ENCODE data around the gene XYLT1.

The XYLT1 gene

DNA sequence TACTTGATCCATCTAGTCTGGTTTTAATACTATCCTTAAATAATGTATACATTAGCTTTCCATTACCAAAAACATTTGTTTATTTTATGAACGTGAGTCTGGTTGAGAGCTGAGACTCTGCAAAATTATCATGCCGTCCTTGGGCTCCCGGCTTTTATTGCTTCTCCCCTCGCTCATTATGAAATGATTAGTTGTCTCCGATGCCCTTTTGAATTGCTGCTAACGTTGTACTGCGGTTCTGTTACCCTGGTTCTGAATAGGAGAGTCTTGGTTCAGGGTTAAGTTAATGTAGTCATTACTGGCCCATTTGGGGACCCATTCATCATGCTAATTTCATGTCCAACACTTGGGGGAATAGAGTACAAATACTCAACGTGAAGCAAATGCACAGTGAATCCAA is 12.8 kb downstream of the XYLT1 start:
- DNase-seq: no peak

DNA sequence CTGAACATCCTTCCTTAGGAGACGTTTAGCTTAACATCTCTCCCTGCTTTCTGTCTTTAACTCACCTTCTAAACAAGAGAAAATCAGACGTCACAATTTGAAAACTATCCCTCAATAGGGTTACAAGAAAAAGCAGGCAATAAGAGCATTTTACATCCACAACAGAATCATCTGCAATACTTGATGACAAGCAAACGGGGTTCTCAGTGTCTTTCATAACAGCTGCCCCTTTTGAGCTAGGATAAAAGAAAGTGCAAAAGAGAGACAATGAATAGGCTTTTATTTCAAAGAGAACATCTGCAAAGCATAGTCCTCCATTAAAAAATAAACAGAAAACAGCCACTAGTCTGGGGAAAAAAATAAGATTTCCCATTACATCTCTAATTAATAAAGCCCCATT is 13.2 kb downstream of the XYLT1 start:
- no peak for DNase-seq

DNA sequence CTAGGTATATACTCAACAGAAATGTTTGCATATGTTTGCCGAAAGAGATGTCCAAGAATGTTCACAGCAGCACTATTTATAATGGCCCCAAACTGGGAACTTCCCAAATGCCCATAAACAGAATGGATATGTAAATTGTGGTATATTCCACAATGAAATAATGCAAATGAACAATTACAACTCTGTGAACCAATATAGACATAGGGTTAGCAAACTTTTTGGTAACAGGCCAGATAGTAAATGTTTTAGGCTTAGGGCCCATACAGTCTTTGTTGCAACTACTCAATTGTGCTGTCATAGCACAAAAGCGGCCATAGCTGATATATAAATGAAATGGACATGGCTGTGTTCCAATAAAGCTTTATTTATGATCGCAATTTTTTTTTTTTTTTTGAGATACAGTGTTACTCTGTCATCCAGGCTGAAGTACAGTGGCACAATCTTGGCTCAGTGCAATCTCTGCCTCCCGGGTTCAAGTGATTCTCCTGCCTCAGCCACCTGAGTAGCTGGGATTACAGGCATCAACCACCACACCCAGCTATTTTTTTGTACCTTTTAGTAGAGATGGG is 16.5 kb downstream of the XYLT1 start:
- no peak for DNase-seq

DNA sequence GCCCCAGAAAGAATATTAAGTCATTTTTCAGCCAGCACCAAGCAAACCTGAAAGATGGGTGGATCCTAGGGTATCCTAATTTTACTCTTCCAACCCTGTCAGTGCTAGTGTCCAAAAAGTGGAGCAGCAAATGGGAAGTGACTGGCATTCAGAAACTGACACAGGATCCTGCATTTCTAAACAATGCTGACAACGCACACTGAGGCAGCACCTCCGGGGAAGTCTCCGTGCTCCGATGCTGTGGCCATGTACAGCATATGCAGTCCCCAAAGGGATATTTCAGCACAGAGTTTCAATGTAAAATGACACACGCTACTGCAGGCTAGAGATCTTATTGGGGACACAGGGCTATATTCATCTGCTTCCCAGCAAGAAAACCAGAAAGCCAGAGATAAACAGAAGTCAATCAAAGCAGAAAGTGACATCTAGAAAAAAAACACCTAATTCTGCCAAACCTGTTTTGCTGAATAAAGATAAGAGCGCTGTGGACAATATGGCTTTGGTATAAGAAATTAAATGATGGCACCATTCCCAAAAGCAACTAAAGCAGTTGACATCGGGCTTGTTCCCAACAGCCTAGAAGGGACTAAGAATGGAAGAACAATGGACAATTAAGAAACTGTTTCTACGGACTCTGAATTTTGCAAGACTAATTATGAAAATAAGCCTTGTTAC is 17.3 kb downstream of the XYLT1 start:
- no peak for DNase-seq

DNA sequence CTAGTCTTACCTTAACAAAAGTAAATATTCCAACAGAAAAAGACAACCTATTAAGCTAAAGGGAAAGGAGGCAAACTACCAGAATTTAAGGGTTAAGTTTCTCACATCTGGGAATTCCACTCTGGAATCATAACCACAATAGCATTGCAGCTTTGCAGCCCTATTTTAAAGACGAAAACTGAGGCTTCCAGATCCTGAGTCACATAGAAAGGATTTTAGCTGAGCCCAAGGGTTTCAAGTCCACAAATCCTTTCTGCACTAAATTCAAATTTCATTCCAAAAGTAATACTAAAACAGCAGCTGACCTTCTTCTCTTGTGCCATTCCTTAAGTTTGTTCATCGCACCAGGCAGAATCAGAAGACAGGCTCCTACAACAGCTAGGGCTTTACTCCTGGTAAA is 17.8 kb downstream of the XYLT1 start:
- DNase-seq: no peak

DNA sequence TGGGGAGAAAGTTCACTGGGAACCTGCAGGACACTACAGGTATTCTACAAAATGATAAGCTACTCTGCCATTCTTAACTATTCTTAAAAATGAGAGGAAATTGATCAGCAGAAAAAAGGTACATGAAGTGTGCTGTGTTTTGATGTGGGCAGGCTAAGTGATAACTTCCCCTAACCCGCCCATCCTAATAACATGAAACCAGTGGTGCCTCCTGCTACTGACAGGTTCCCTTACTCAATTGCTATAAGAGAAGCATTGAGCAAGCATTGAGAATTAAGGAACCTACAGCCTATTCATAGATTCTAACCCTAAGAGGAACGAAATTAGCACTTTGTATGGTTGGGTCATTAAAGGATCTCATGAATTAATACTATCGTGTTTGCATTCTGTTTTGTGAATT is 18.9 kb downstream of the XYLT1 start:
- DNase-seq: no peak

DNA sequence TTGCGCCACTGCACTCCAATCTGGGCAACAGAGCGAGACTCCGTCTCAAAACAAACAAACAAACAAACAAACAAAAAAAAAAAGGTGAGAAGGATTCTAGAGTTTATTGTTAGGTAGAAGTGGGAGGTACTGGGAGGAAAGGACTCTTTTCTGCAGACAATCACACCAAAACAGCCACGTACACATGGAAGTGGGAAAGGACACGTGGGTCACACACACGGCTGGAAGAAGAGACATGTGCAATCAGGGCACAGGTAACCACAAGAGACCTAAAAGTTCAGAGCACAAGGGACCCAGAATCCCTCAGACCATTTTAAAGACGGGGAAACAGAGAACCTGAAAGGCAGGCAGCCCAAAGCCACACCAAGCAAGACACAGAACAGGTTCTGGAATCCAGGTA is 20.5 kb downstream of the XYLT1 start:
- DNase-seq: no peak

DNA sequence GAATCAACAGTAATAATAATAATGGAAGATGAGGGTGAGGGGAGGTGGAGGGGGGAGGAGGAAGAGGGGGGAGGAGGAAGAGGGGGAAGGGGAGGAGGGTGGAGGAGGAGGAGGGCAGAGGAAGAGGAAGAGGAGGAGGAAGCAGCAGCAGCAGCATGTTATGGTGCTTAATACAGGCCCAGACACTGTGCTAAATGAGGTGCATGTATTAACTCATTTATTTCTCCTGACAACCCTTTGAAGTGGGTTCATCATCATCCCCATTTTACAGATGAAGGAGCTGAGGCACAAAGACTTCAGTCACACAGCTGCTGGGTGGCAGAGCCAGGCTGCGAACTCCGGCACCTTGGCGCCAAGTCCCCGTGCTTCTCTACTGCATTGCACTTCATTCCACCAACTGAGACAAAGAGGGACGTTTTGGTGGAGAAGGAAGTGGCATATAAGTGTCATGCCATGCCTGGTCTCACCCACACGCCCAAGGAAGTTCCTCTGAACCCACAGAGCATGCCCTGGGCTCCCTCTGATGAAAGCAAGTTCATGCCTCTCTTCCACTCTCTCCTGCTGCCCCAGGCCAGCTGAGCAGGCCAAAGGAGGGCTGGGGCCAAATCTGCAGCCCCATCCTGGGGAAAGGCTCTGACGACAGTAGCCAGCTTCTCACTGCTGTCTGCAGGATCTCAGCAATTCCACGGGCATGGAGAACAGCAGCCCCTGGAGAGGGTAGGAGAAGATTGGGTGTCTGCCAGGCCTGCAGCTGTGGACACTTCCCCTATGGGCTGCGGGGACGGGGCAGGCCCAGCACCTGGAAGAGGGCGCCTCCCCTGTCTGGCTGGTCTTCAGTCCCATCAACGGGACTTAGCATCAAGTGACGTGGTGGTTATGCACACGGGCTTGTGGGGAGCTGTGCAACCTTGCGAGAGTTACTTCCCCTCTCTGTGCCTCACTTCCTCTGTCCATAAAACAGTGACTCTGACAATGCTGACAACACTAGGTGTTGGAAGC is 21.8 kb downstream of the XYLT1 start:
- peak; percentile 12 for DNase-seq

DNA sequence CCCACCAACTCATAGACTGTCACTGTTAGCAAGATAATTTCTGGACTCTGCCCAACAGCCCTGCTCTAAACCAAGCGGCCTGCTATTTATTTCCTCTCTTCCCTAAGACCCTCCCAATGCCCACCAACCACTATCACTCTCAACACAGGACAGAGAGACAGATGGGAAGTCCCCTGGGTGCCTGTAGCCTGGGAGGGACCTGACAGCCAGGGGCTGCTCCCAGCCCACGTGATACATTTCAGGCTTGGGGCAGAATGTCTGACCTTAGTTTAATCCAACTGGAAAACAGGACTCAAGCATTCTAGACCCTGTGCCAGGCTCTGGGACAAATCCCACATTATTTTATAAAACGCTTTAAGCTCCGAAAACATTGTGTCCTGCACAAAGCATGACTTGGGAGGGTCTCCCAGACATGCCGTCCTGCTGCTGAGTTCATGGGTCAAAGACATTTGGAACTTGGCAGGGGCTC is 23.6 kb downstream of the XYLT1 start:
- no peak for DNase-seq

DNA sequence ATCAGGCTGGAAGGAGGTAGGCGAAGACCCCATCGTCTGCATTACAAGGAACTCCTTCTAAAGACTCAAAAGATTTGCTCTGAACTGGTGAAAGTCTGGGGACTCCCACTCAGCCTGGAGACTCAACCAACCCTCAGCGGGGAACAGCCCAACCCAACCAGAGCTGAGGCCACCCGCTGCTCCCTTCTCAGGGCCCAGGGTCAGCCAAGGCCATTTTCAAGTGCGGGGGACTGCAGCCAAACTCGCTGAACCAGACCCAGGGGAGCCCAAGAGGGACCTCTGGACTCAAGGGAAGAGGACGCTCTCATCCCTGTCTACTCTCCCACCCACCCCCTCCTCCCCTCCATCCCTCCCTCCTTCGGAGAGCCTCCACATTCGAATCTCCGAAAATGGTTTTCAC is 24.1 kb downstream of the XYLT1 start:
- DNase-seq: no peak

DNA sequence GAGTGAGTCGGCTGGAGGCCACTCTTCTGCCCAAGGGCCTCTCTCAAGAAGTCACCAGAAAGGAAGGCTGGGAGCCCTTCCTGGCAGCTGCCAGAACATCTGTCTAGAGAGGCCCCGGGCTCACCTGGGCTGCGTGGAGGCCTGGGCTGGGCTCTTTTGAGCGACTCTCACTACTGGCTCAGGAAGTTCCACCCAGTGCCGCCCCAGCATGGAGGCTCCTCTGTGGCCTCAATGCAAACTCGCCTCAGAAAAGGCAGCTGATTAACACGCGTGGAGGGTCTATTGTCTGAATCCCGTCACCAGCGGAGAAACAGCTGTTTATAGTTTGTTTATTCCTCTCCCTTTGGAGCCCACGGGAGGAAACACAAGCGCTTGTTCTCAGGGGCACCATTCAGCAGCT is 25.3 kb downstream of the XYLT1 start:
- DNase-seq: no peak

DNA sequence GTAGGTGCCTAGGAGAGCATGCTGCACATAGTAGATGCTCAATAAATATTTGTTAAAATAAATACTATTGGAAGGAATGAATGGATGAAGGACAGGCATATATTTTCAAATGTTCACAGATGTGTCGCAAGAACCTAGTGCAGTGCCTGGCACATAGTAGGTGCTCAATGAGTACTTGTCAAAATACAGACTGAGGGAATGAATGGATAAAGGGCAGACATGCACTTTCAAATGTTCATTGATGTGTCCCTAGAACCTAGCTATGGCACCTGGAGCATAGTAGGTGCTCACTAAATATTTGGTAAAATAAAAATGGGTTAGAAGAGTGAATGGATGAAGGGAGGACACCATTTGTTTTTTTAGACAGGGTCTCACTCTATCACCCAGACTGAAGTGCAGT is 26.1 kb downstream of the XYLT1 start:
- no peak for DNase-seq

DNA sequence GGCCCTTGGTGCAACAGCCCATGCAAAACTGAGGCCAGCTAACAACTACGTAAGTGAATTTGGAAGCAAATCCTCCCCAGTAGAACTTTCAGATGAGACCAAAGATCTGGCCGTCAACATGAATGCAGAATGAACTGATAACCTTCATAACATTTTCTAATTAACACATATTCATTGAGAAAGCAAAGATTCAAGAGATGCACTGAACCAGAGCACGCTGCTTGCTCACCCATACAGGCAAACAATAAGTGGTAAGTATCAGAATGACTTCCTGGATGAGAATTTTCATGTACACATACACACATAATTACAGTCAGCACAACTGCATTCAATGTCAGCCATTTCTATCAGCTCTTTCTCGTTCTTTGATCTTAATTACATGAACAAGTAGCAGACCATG is 30.6 kb downstream of the XYLT1 start:
- DNase-seq: no peak

DNA sequence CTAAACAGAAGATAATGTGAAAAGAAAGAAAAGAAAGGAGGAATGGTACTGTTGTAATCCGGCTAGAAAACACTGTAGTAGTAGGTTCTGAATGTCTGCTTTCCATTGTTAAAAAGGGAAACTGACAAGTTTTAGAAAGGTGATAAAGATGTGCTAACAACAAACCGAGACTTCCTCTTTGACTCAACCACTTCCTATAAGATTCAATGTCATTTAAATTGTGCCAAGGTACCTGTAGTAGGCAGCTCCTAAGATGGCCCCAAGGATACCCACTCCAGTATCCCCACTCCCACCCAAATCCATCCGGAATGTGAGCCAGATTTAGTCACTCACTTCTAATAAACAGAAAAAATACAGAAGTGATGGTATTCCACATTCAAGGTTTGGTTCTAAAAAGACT is 31.2 kb downstream of the XYLT1 start:
- DNase-seq: no peak

DNA sequence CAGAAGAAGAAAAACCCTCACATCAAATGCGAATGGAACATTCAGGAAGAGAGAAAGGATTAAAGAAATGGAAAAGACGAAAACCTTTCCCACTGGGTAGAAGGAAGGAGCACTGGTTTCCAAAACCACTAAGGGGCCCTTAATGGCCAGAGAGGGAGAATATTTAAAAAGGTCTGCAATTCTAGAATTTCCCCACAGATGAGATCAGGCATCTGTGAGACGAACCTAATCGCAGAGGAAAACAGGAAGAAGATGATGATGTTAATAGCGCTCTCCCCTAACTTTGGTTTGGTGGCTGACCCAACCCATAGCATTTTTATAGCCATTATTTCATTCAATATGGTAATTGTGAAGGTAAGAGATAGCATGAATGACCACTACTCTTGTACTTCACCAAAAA is 32.8 kb downstream of the XYLT1 start:
- no peak for DNase-seq

DNA sequence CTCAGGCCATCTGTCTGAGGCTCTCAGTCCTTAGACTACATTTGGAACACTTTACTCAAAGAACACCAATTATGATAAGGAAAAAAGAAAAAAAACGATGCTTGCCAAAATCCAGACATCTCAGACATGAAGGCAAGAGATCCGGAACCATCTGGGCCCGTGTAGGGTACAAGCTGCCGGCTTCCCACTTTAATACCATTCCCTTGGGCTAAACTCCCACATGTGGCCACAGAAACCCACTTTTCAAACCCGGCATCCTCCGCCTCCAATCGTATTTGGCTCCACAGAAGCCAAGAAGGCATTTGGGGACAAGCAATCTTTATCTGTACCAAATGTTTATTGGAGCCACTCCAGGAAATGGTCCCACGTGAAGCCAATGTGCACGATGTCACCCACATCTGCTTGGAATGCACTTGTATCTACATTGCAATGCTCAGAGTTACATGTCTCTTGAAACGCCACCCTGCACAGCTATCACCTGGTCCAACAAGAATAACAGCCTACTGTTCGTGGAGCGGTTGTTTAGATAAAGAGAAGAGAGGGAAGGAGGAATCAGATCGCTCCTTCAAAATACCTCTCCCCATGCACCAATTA is 33.5 kb downstream of the XYLT1 start:
- DNase-seq: no peak

DNA sequence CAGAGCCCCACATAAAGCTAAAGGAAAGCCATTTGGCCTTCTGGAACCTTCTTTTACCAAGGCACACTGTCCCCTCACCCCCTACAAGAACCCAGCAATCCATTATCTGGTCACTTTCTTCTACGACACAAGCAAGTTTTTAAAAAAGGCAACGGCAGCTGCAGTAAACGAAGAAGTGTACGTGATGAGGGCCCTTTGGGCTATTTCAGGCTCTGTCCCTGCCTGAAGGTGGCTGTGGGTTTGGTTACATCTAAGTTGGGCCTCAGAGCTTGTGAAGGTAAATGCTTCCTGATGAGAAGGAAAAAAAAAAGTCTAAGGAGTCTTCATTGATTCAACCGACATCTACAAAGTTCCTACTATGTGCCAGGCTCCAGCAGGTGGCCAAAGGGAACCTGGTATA is 35.4 kb downstream of the XYLT1 start:
- DNase-seq: no peak

DNA sequence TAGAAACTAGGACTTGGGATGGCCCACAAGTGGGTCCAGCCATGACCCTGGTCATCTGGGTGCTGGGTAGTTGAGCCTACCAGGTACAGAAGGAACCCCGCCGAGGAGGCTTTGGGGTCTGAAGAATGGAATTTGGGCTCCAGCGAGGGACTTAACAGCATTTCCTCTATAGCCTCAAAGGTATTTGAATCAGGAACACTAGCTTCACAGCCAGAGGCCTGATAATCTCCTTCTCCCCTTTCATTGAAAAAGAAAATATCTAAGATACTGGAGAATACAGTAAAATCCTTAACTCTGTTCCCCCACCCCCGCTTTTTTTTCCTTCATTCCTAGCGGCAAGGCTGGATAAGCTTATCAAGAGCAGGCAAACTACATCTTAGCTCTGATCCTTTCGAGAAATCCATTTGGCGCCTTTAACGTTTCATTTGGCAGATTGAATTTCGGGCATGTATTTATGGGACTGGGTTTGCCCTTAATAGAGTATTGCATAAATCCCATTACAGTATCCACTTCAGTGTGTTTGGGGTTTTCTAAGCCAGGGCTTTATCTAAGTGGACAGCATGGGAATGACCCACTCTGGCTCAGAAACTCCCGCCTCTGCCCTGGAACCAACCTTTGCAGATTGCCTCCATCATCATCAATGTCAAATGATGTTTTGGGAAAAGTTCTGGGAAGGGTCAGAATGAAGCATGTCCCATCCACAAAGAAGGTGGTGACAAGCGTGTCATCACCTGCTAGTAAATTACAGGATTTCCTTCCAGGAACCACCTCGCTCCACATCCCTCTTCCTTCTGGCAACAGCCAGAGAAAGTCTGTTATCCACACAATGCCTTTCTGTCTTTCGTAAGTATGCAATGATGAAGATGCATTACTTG is 36.9 kb downstream of the XYLT1 start:
- no peak for DNase-seq

DNA sequence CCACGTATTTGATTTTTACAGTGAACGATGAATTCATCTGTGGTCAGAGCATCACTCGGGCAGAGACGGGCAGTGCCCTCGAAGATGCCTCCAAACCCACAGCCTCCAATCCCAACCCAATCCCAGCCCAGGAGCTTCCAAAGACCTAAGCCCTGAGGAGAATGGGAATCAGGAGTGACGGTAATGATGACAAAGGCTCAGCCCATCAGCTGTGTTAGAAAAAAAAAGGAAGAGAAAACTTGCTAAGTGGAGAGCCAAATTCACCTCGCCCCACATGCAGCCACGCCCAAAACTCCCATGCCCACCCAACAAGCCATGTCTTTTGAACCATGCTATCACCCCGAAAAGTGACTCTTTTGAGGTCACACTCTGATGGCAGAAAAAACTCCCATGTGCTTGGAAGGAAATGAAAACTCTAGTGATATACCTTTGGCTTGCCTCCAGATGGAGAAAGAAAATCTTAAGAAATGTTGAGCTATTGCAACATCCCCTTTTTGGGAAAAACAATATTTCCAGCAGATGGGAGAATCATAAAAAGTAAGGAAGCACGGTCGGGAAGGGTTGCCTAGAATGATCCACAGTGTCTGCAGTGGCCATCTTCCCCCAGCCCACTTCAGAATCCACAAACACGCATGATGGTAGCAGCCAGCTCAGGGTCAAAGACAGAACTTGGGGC is 37.7 kb downstream of the XYLT1 start:
- no peak for DNase-seq

DNA sequence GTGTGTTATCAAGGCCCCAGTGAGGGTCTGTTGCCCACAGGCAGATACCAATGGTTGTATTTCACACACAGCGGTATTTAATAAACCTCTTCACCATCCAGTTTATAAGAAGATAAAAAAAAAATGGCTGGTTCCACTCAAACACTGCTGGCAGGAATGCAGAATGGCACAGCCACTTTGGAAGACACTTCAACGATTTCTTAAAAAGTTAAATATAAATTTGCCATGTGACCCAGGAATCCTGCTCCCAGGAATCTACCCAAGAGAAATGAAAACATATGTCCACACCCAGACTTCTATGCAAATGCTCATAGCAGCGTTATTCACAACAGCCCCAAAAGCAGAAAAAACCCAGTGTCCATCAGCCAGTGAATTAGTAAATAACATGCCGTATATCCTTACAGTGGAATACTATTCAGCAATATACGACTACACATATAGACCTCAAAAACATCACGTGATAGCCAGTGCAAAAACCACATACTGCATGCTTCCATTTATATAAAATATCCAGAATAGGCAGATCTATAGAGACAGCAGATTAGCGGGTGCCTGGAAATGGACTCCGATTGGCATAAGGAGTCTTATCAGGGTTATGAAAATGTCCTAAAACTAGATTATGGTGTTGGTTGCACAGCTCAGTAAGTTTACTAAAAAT is 38.7 kb downstream of the XYLT1 start:
- DNase-seq: no peak

DNA sequence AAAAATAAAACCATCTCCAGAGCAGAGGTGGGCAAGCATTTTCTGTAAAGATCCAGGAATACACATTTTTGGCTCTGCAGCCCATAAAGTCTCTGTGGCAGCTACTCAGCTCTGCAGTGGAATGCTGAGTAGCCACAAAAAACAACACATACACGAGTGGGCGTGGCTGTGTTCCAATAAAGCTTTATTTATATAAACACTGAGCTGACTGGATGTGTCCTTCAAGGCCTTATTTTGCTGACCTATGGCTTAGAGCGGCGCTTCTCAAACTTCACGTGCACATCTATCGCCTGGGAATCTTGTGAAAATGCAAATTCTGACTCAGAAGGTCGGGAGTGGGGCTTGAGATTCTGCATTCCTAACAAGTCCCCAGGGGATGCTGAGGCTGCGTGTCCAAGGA is 39.7 kb downstream of the XYLT1 start:
- DNase-seq: no peak

All from activated CD4-positive, alpha-beta T cell treated with anti-CD3 and anti-CD28 coated beads for 1 hour (primary cell).